H1 (cell line): ENCODE measurements around the gene GNG11. TPM values are rescaled to one million over a fixed set of nuclear protein-coding genes. Genes with fewer than 3 reads are reported as not detected.

ENCODE experiments used
- CTCF ChIA-PET: fragments of 300-600 bp; sonication (Branson Sonifier 250); formaldehyde crosslinking; loops from one replicate; lab custom pipeline; 2021; ENCODE audit not compliant: partially characterized antibody; lab: Charles Lee
- POLR2A ChIA-PET: fragments of 300-600 bp; sonication (Branson Sonifier 250); formaldehyde crosslinking; loops from one replicate; lab custom pipeline; 2021; ENCODE audit warnings: inconsistent platforms; ENCODE audit not compliant: partially characterized antibody; lab: Charles Lee
- DNase-seq, 2 experiments: peaks; one replicate each; pipeline versions ENCODE4 v3.0.0 to v3.0.0-alpha.2; 2010 to 2022; ENCODE audit warnings: low spot score in 2 of 2, low read depth in 1 of 2, mixed read lengths in 1 of 2
- FAIRE-seq: peaks from 2 replicates; lab custom pipeline; 2011; peaks lifted over from hg19 to GRCh38; lab: Jason Lieb, UNC
- H2AFZ ChIP-seq: 2 replicates; pipeline ENCODE4 v1.8.1; 2012; ENCODE audit warnings: low read length, inconsistent platforms
- H2AK5ac ChIP-seq: 2 replicates; pipeline ENCODE4 v1.6.1; 2013; ENCODE audit warnings: low read depth, low read length
- H2BK120ac ChIP-seq: replicated peaks from 2 replicates; pipeline ENCODE3; 2013; ENCODE audit warnings: low read depth, low read length, inconsistent platforms
- H2BK12ac ChIP-seq: 2 replicates; pipeline ENCODE4 v1.6.1; 2013; ENCODE audit warnings: low read depth, low read length
- H2BK15ac ChIP-seq: 2 replicates; pipeline ENCODE4 v1.6.1; 2013; ENCODE audit warnings: low read length
- H2BK20ac ChIP-seq: 2 replicates; pipeline ENCODE4 v1.6.1; 2013; ENCODE audit warnings: low read length
- H2BK5ac ChIP-seq: 2 replicates; pipeline ENCODE4 v1.6.1; 2013; ENCODE audit warnings: low read depth, low read length
- H3K14ac ChIP-seq: 2 replicates; pipeline ENCODE4 v1.6.1; 2013; ENCODE audit warnings: inconsistent platforms; ENCODE audit not compliant: insufficient read length
- H3K18ac ChIP-seq: 2 replicates; pipeline ENCODE4 v1.6.1; 2013; ENCODE audit warnings: low read length; ENCODE audit errors: extremely low read depth
- H3K23ac ChIP-seq: 2 replicates; pipeline ENCODE4 v1.6.1; 2013; ENCODE audit warnings: inconsistent platforms; ENCODE audit not compliant: insufficient read length
- H3K23me2 ChIP-seq: 2 replicates; pipeline ENCODE4 v1.6.1; 2013; ENCODE audit warnings: low read depth, low read length
- H3K27ac ChIP-seq: 2 replicates; pipeline ENCODE4 v1.6.1; 2011; ENCODE audit warnings: low read depth, low read length, inconsistent platforms
- H3K27me3 ChIP-seq, 4 experiments: replicated peaks in 1 of 4; 1 replicate in 1 of 4; 2 replicates in 3 of 4; pipeline versions ENCODE4 v1.6.1 to v1.8.1; 2011 to 2013; ENCODE audit warnings: low read length in 3 of 4, mild to moderate bottlenecking in 3 of 4, inconsistent platforms in 2 of 4, mixed read lengths in 2 of 4, moderate library complexity in 1 of 4; ENCODE audit not compliant: control insufficient read depth in 3 of 4, insufficient read depth in 3 of 4; ENCODE audit errors: extremely low read depth in 1 of 4
- H3K36me3 ChIP-seq, 4 experiments: 2 replicates each; pipeline versions ENCODE4 v1.6.1 to v1.8.1; 2011 to 2013; ENCODE audit warnings: mild to moderate bottlenecking in 4 of 4, low read length in 3 of 4, moderate library complexity in 2 of 4, control low read depth in 1 of 4, inconsistent platforms in 1 of 4; ENCODE audit not compliant: insufficient read depth in 4 of 4, control insufficient read depth in 2 of 4
- H3K4ac ChIP-seq: replicated peaks from 2 replicates; pipeline ENCODE3; 2013; ENCODE audit warnings: low read length, low read depth, mixed read lengths, inconsistent platforms; ENCODE audit not compliant: insufficient read length
- H3K4me1 ChIP-seq, 4 experiments: replicated peaks in 1 of 4; 1 replicate in 1 of 4; 2 replicates in 3 of 4; pipeline versions ENCODE4 v1.6.1 to v1.8.1; 2011 to 2013; ENCODE audit warnings: low read length in 3 of 4, inconsistent platforms in 2 of 4, mixed read lengths in 1 of 4; ENCODE audit not compliant: insufficient read depth in 4 of 4, control insufficient read depth in 3 of 4
- H3K4me2 ChIP-seq, 2 experiments: 2 replicates each; pipeline versions ENCODE4 v1.6.1 to v1.8.1; 2011 to 2013; ENCODE audit warnings: low read depth in 2 of 2, low read length in 2 of 2, control low read depth in 1 of 2, inconsistent platforms in 1 of 2, mild to moderate bottlenecking in 1 of 2; ENCODE audit not compliant: insufficient read depth in 1 of 2
- H3K4me3 ChIP-seq, 4 experiments: fragments of 200-600, 300-600 bp in 1 of 4; sonication (generic), shearing (Covaris generic), sonication (Bioruptor Twin) in 1 of 4; 2 replicates each; pipeline versions ENCODE4 v1.5.1 to v1.8.1; 2011 to 2016; ENCODE audit warnings: low read length in 4 of 4, low read depth in 3 of 4, control low read depth in 2 of 4, inconsistent platforms in 2 of 4, mild to moderate bottlenecking in 2 of 4, mixed read lengths in 1 of 4, moderate library complexity in 1 of 4; ENCODE audit not compliant: insufficient read depth in 2 of 4; ENCODE audit errors: extremely low read depth in 1 of 4
- H3K56ac ChIP-seq: replicated peaks from 2 replicates; pipeline ENCODE3; 2013; ENCODE audit warnings: low read depth, mild to moderate bottlenecking, mixed read lengths, low read length, inconsistent platforms; ENCODE audit not compliant: insufficient read length
- H3K79me1 ChIP-seq: 2 replicates; pipeline ENCODE4 v1.6.1; 2013; ENCODE audit warnings: low read depth, low read length, control low read depth
- H3K79me2 ChIP-seq, 2 experiments: 2 replicates each; pipeline versions ENCODE4 v1.6.1 to v1.8.1; 2012 to 2013; ENCODE audit warnings: low read length in 2 of 2, mild to moderate bottlenecking in 2 of 2, inconsistent platforms in 1 of 2; ENCODE audit not compliant: insufficient read depth in 2 of 2, control insufficient read depth in 1 of 2
- H3K9ac ChIP-seq, 4 experiments: replicated peaks in 1 of 4; 1 replicate in 1 of 4; 2 replicates in 3 of 4; pipeline versions ENCODE4 v1.6.1 to v1.8.1; 2011 to 2013; ENCODE audit warnings: low read depth in 3 of 4, low read length in 3 of 4, control low read depth in 2 of 4, mild to moderate bottlenecking in 2 of 4, moderate library complexity in 2 of 4, inconsistent platforms in 1 of 4; ENCODE audit errors: extremely low read depth in 1 of 4
- H3K9me3 ChIP-seq, 2 experiments: 2 replicates each; pipeline versions ENCODE4 v1.6.1 to v1.8.1; 2012 to 2013; ENCODE audit warnings: mild to moderate bottlenecking in 2 of 2, moderate library complexity in 2 of 2, control low read depth in 1 of 2, inconsistent platforms in 1 of 2, low read depth in 1 of 2, low read length in 1 of 2, mixed read lengths in 1 of 2; ENCODE audit not compliant: insufficient read depth in 2 of 2
- H4K20me1 ChIP-seq, 2 experiments: replicated peaks in 1 of 2; 2 replicates each; pipeline versions ENCODE3 to v1.8.1; 2011 to 2013; ENCODE audit warnings: inconsistent platforms in 2 of 2, low read length in 2 of 2, mild to moderate bottlenecking in 1 of 2; ENCODE audit not compliant: insufficient read depth in 2 of 2, control insufficient read depth in 1 of 2
- H4K5ac ChIP-seq: 2 replicates; pipeline ENCODE4 v1.6.1; 2013; ENCODE audit warnings: low read length, low read depth, mixed read lengths, inconsistent platforms; ENCODE audit not compliant: insufficient read length
- H4K8ac ChIP-seq: 2 replicates; pipeline ENCODE4 v1.8.0; 2013; ENCODE audit warnings: mild to moderate bottlenecking, moderate library complexity, low read length, inconsistent platforms; ENCODE audit not compliant: insufficient read depth; ENCODE audit errors: extremely low read depth
- H4K91ac ChIP-seq: replicated peaks from 2 replicates; pipeline ENCODE3; 2013; ENCODE audit warnings: low read length, mixed read lengths, inconsistent platforms; ENCODE audit not compliant: insufficient read length
- CBX8 ChIP-seq: fragments of 300-800, 300-1000 bp; sonication (generic); IDR thresholded peaks from 2 replicates; pipeline ENCODE4 v1.7.1; 2016; ENCODE audit warnings: low read depth, low read length, borderline replicate concordance
- GTF2F1 ChIP-seq: IDR thresholded peaks from 2 replicates; pipeline ENCODE4 v1.6.1; 2012; ENCODE audit warnings: low read depth, low read length, improper control_type of control experiment, borderline replicate concordance
- HDAC6 ChIP-seq: IDR thresholded peaks from one replicate; pipeline ENCODE4 v1.7.1; 2012; ENCODE audit warnings: low read depth, mild to moderate bottlenecking, inconsistent platforms, low read length, moderate library complexity
- JUN ChIP-seq: IDR thresholded peaks from 2 replicates; pipeline ENCODE4 v1.6.1; 2011; ENCODE audit warnings: low read depth, mild to moderate bottlenecking, improper control_type of control experiment, low read length
- JUND ChIP-seq: IDR thresholded peaks from 2 replicates; pipeline ENCODE4 v1.6.1; 2011; ENCODE audit warnings: mild to moderate bottlenecking, improper control_type of control experiment, low read length
- POU5F1 ChIP-seq: IDR thresholded peaks from 2 replicates; pipeline ENCODE4 v1.6.1; 2011; ENCODE audit warnings: low read depth, mild to moderate bottlenecking, low read length, moderate library complexity
- RBBP5 ChIP-seq: IDR thresholded peaks from 2 replicates; pipeline ENCODE4 v1.7.1; 2012; ENCODE audit warnings: low read depth, mild to moderate bottlenecking, inconsistent platforms, low read length, moderate library complexity, borderline replicate concordance
- SAP30 ChIP-seq: fragments of 300-600 bp; sonication (generic); IDR thresholded peaks from 2 replicates; pipeline ENCODE4 v1.7.1; 2012; ENCODE audit warnings: low read length, moderate library complexity, mild to moderate bottlenecking, inconsistent platforms; ENCODE audit not compliant: insufficient read depth, insufficient replicate concordance
- SIN3A ChIP-seq, 2 experiments: IDR thresholded peaks in 1 of 2; conservative IDR thresholded peaks in 1 of 2; 2 replicates each; pipeline ENCODE4 v1.6.1; 2011 to 2012; ENCODE audit warnings: low read length in 2 of 2, improper control_type of control experiment in 1 of 2, low read depth in 1 of 2, mild to moderate bottlenecking in 1 of 2
- SIX5 ChIP-seq: IDR thresholded peaks from 2 replicates; pipeline ENCODE4 v1.6.1; 2011; ENCODE audit warnings: mild to moderate bottlenecking, low read depth, low read length
- SP2 ChIP-seq: IDR thresholded peaks from 2 replicates; pipeline ENCODE4 v1.6.1; 2012; ENCODE audit warnings: mild to moderate bottlenecking, low read length, inconsistent platforms
- TAF1 ChIP-seq: IDR thresholded peaks from 2 replicates; pipeline ENCODE4 v1.6.1; 2011; ENCODE audit warnings: mild to moderate bottlenecking, low read depth, low read length
- TEAD4 ChIP-seq: IDR thresholded peaks from 2 replicates; pipeline ENCODE4 v1.6.1; 2012; ENCODE audit warnings: low read depth, low read length, inconsistent platforms, mixed read lengths
- WGBS, 2 experiments: shearing (Covaris generic) in 1 of 2; methylation state at CpG; one replicate each; pipeline versions ENCODE4 v1.1.6 to v1.1.7; 2013 to 2015; ENCODE audit warnings: low lambda C conversion rate in 2 of 2, mixed read lengths in 2 of 2, inconsistent platforms in 1 of 2, low coverage in 1 of 2, missing lambda C conversion rate in 1 of 2; ENCODE audit not compliant: insufficient replicate concordance in 2 of 2, insufficient coverage in 1 of 2, insufficient read length in 1 of 2; ENCODE audit errors: extremely low coverage in 1 of 2, missing lambda C conversion rate in 1 of 2; 5-methylcytosine and 5-hydroxymethylcytosine counted together
- polyA plus RNA-seq, 7 experiments: library from polyadenylated mRNA; depleted of rRNA in 3 of 7; stranded (reverse) in 5 of 7; unstranded in 2 of 7; fragments of >200 nt in 5 of 7; fragments of 200-250 nt in 2 of 7; gene quantifications; 1 replicate in 5 of 7; 2 replicates in 1 of 7; 4 replicates in 1 of 7; pipeline versions ENCODE4 v1.2.1 to v1.2.3, GENCODE V29; 2011 to 2013; ENCODE audit warnings: missing spikeins in 2 of 7, mixed read lengths in 2 of 7
- total RNA-seq: library from RNA; stranded (reverse); fragmentation: NEBNext Ultra II Directional; extraction: Animal tissue kit (Norgen Biotek cat#: 25700); gene quantifications from 2 replicates; pipeline ENCODE4 v1.2.1, GENCODE V29; 2021

GNG11 gene
- total and polyA plus RNA-seq, 2 of the 8 experiments (the other 6 are each of a cell fraction or from before 2014, with no cell fraction given) = 0.38 to 1.3 TPM

- Histone ChIP-seq H2BK5ac (no peak overlapping the region), H2AFZ (no peak overlapping the region), H3K9me3 (no peaks in the 10 kb centered on the region), H3K36me3 (no peaks in the 10 kb centered on the region), H3K18ac (no peak overlapping the region), H3K79me1 (no peaks in the 10 kb centered on the region), H2AK5ac (no peak overlapping the region), H3K4me3 (no peak overlapping the region), H3K4me2 (no peak overlapping the region), H3K14ac (no peak overlapping the region), H2BK120ac (no peak overlapping the region), H3K27ac (no peak overlapping the region), H3K4me1 (no peaks in the 10 kb centered on the region), H4K91ac (no peak overlapping the region), H3K4ac (no peak overlapping the region), H4K20me1 (no peaks in the 10 kb centered on the region), H3K23ac (no peak overlapping the region), H3K79me2 (no peaks in the 10 kb centered on the region), H3K27me3 (peaks cover 0 to 14% (median 2%) of the 10 kb centered on the region in 4 experiments; a peak in 4 of 7 replicates), H3K23me2 (peaks cover 4% of the 10 kb centered on the region; the same call in 1 of the 2 replicates), H3K56ac (no peak overlapping the region), H2BK20ac (no peak overlapping the region), H4K8ac (no peak overlapping the region), H4K5ac (no peak overlapping the region), H3K9ac (no peak overlapping the region), H2BK12ac (no peak overlapping the region), H2BK15ac (no peak overlapping the region)
- DNase-seq (no peak), FAIRE-seq (no peak)
- CTCF ChIA-PET = interaction anchor here (1.3 to 2.3 kb wide), 2 partner anchors 26 to 179 kb away, joined by 4 to 9 read pairs; partner anchors contain the start of gene GNG11
- POLR2A ChIA-PET = no interaction called here
- 77% methylated on average over 3 of the region's 3 CpGs; no CpG with 5 or more reads in 1 of the 2 experiments for WGBS, 2 experiments
- TF ChIP-seq TEAD4 (no peak), JUND (no peak), CBX8 (no peak), HDAC6 (no peak), SIN3A (conservative IDR thresholded peaks at IDR 0.05 in 1 of 2, IDR thresholded peaks at IDR 0.05 in 1 of 2; ENCODE audit: low read depth in 1 of 2, low read length in 2 of 2) (no peak), POU5F1 (no peak), TAF1 (no peak), SAP30 (no peak), SIX5 (no peak), JUN (no peak), GTF2F1 (no peak), RBBP5 (no peak), SP2 (no peak)
Observed at GRCh38 chr7:93894966-93895640, 26.4 kb upstream of the GNG11 start.
